Type B pancreatic cell (in vitro differentiated cells): ENCODE measurements around the gene APBB1. TPM values are rescaled to one million over a fixed set of nuclear protein-coding genes. Genes with fewer than 3 reads are reported as not detected.

ENCODE experiments used
- DNase-seq: peaks from one replicate; pipeline ENCODE4 v3.0.0; 2021; ENCODE audit warnings: mixed read lengths; ENCODE audit not compliant: unreplicated experiment; ENCODE audit errors: extremely low spot score
- H3K27ac Mint-ChIP-seq: 2 replicates; pipeline ENCODE4 v1.8.0; 2021; ENCODE audit warnings: mild to moderate bottlenecking, mixed read lengths
- H3K27me3 Mint-ChIP-seq: 2 replicates; pipeline ENCODE4 v1.8.0; 2021; ENCODE audit warnings: mixed read lengths
- H3K36me3 Mint-ChIP-seq: 2 replicates; pipeline ENCODE4 v1.8.0; 2021; ENCODE audit warnings: mixed read lengths
- H3K4me1 Mint-ChIP-seq: one replicate; pipeline ENCODE4 v1.8.0; 2021; ENCODE audit warnings: mixed read lengths; ENCODE audit not compliant: unreplicated experiment
- H3K4me3 Mint-ChIP-seq: 2 replicates; pipeline ENCODE4 v1.8.0; 2021; ENCODE audit warnings: mild to moderate bottlenecking, mixed read lengths
- H3K9me3 Mint-ChIP-seq: 2 replicates; pipeline ENCODE4 v1.8.0; 2021; ENCODE audit warnings: mixed read lengths
- total RNA-seq: library from RNA; stranded (reverse); gene quantifications from 2 replicates; pipeline ENCODE4 v1.2.1, GENCODE V29; 2021; ENCODE audit warnings: low replicate concordance
- TF ChIP-seq, protein P1 (sequence below): fragments of 200-600 bp; sonication (generic); conservative IDR thresholded peaks from 2 replicates; pipeline ENCODE4 v1.5.0; 2021; ENCODE audit warnings: antibody characterized with exemption, mild to moderate bottlenecking

The APBB1 gene
- total RNA-seq, 1 donor from 2014 or later: 61.6 TPM

- DNase-seq: no peak
- Mint-ChIP-seq H3K4me3 (no peak overlapping the region), H3K27ac (peak overlapping the region; percentile 10), H3K4me1 (no peaks in the 10 kb centered on the region), H3K36me3 (peaks cover 10% of the 10 kb centered on the region), H3K9me3 (no peaks in the 10 kb centered on the region), H3K27me3 (no peaks in the 10 kb centered on the region)
- TF ChIP-seq, protein P1, sequence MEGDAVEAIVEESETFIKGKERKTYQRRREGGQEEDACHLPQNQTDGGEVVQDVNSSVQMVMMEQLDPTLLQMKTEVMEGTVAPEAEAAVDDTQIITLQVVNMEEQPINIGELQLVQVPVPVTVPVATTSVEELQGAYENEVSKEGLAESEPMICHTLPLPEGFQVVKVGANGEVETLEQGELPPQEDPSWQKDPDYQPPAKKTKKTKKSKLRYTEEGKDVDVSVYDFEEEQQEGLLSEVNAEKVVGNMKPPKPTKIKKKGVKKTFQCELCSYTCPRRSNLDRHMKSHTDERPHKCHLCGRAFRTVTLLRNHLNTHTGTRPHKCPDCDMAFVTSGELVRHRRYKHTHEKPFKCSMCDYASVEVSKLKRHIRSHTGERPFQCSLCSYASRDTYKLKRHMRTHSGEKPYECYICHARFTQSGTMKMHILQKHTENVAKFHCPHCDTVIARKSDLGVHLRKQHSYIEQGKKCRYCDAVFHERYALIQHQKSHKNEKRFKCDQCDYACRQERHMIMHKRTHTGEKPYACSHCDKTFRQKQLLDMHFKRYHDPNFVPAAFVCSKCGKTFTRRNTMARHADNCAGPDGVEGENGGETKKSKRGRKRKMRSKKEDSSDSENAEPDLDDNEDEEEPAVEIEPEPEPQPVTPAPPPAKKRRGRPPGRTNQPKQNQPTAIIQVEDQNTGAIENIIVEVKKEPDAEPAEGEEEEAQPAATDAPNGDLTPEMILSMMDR: no peak
Observed at GRCh38 chr11:6455070-6455469, 36.2 kb upstream of the APBB1 start.

- TF ChIP-seq, protein P1: no peak
Observed at GRCh38 chr11:6453152-6453551, 34.3 kb upstream of the APBB1 start.

DNA sequence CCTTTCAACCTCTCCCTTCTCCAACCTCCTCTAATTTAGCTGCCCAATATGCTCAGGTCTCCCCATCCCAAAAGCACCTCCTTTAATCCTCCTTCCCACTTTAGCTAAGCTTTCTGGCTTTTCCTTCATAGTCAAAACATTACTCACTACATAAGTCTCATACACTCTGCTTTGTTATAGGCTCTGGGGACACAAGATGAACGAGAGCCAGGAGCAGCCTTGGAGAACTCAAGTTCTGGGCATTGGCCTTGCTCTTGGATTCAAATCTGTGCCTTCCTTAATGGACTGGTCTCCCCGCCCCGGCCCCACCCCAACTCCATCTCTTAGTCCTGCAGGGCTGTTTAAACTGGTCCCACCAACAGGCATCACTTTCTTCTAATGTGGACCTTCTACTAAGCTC lies 33.3 kb upstream of the APBB1 start:
- no peak for DNase-seq
- Mint-ChIP-seq H3K4me3 (no peak overlapping the region), H3K36me3 (peaks cover 5% of the 10 kb centered on the region), H3K27ac (no peak overlapping the region), H3K27me3 (no peaks in the 10 kb centered on the region), H3K4me1 (no peaks in the 10 kb centered on the region), H3K9me3 (no peaks in the 10 kb centered on the region)
- TF ChIP-seq, protein P1: no peak

More at GRCh38 chr11:6453152-6453551, 34.3 kb upstream of the APBB1 start:
- no peak overlapping the region for H3K27ac Mint-ChIP-seq
- DNase-seq: no peak
- H3K9me3 Mint-ChIP-seq: no peaks in the 10 kb centered on the region
- H3K27me3 Mint-ChIP-seq: no peaks in the 10 kb centered on the region
- H3K4me3 Mint-ChIP-seq: no peak overlapping the region
- no peaks in the 10 kb centered on the region for H3K4me1 Mint-ChIP-seq
- H3K36me3 Mint-ChIP-seq: peaks cover 6% of the 10 kb centered on the region

GRCh38 chr11:6448574-6448973 lies 29.7 kb upstream of the APBB1 start:
- TF ChIP-seq, protein P1: no peak
- no peaks in the 10 kb centered on the region for H3K4me1 Mint-ChIP-seq
- H3K27ac Mint-ChIP-seq: no peak overlapping the region
- H3K36me3 Mint-ChIP-seq: no peaks in the 10 kb centered on the region
- DNase-seq: no peak
- no peaks in the 10 kb centered on the region for H3K9me3 Mint-ChIP-seq
- H3K4me3 Mint-ChIP-seq: no peak overlapping the region
- H3K27me3 Mint-ChIP-seq: no peaks in the 10 kb centered on the region

- TF ChIP-seq, protein P1: peak; percentile 82
- Mint-ChIP-seq H3K4me3 (no peak overlapping the region), H3K4me1 (no peaks in the 10 kb centered on the region), H3K27ac (no peak overlapping the region), H3K9me3 (no peaks in the 10 kb centered on the region), H3K36me3 (no peaks in the 10 kb centered on the region), H3K27me3 (no peaks in the 10 kb centered on the region)
- no peak for DNase-seq
Observed at GRCh38 chr11:6443269-6444003, 24.5 kb upstream of the APBB1 start.
